Measurements from ENCODE around the gene TMBIM1.
A peak's percentile ranks its signal among the peaks of the same experiment; 100 is the strongest.

The TMBIM1 gene

DNA sequence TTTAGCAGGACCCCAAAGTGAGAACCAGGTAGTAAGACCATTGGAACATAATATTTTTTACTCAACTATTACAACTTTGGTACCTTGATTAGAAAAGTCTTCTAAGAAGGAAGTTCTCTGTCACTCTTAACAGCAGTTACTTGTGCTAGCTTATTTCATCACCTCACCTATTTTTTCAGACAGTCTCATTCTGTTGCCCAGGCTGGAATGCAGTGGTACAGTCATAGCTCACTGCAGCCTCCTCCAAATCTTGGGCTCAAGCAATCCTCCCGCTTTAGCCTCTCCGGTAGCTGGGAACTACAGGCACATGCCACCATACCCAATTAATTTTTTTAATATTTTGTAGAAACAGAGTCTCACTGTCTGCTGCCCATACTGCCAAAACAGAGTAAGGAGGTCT, 57.3 kb downstream of the TMBIM1 start:
- Histone ChIP-seq H4K91ac (ENCODE audit: low read length) (no peak overlapping the region), H2BK12ac (ENCODE audit: low read length in 2 of 2) (no peak overlapping the region), H3K4me2 (ENCODE audit: low read length, poor library complexity, severe bottlenecking) (no peak overlapping the region), H3K9me3 (ENCODE audit: control insufficient read depth, low read length) (no peaks in the 10 kb centered on the region), H3K79me1 (replicated peaks; ENCODE audit: low read length, poor library complexity, severe bottlenecking) (peaks cover 14% of the 10 kb centered on the region), H3K23ac (ENCODE audit: low read length in 2 of 2) (no peak overlapping the region), H3K4me3 (ENCODE audit: insufficient read depth in 1 of 2, low read depth in 1 of 2, low read length in 2 of 2) (no peak overlapping the region), H3K9ac (ENCODE audit: low read length) (no peak overlapping the region), H3K18ac (ENCODE audit: low read depth in 1 of 2, low read length in 2 of 2) (no peak overlapping the region), H2AK5ac (ENCODE audit: low read length, severe bottlenecking) (no peak overlapping the region), H2BK120ac (ENCODE audit: low read depth, low read length) (no peak overlapping the region), H3K27ac (ENCODE audit: low read length, poor library complexity, severe bottlenecking) (no peak overlapping the region), H2BK15ac (ENCODE audit: low read depth, poor library complexity, severe bottlenecking) (no peak overlapping the region), H3K27me3 (ENCODE audit: control insufficient read depth in 1 of 2, insufficient read depth in 1 of 2, low read length in 2 of 2) (no peaks in the 10 kb centered on the region), H3K4me1 (ENCODE audit: control insufficient read depth, insufficient read depth, low read depth, low read length) (peaks cover 6% of the 10 kb centered on the region), H3K14ac (ENCODE audit: low read length in 2 of 2) (no peak overlapping the region), H4K8ac (ENCODE audit: low read length) (no peak overlapping the region), H2BK5ac (ENCODE audit: low read depth, low read length, poor library complexity, severe bottlenecking) (no peak overlapping the region), H3K36me3 (ENCODE audit: control insufficient read depth in 1 of 2, insufficient read depth in 2 of 2, low read depth in 1 of 2, low read length in 2 of 2) (peaks cover 53 to 94% of the 10 kb centered on the region in 2 experiments), H3K4ac (ENCODE audit: low read depth in 1 of 2, low read length in 2 of 2) (no peak overlapping the region), H2AFZ (ENCODE audit: low read depth, low read length) (no peak overlapping the region)
- DNase-seq: no peak
- WGBS: 100% methylated on average over 2 of the region's 2 CpGs

- peaks cover 13% of the 10 kb centered on the region for H3K79me1 ChIP-seq (replicated peaks; ENCODE audit: low read length, poor library complexity, severe bottlenecking)
- H3K4me2 ChIP-seq (ENCODE audit: low read length, poor library complexity, severe bottlenecking): no peak overlapping the region
- H3K18ac ChIP-seq (ENCODE audit: low read depth in 1 of 2, low read length in 2 of 2): no peak overlapping the region
Observed at GRCh38 chr2:218234521-218234920, 57.8 kb downstream of the TMBIM1 start.

GRCh38 chr2:218233543-218233942, 58.8 kb downstream of the TMBIM1 start:
- Histone ChIP-seq H2BK15ac (ENCODE audit: low read depth, poor library complexity, severe bottlenecking) (no peak overlapping the region), H2BK5ac (ENCODE audit: low read depth, low read length, poor library complexity, severe bottlenecking) (no peak overlapping the region), H3K9ac (ENCODE audit: low read length) (no peak overlapping the region), H3K4me2 (ENCODE audit: low read length, poor library complexity, severe bottlenecking) (no peak overlapping the region), H4K8ac (ENCODE audit: low read length) (no peak overlapping the region), H4K91ac (ENCODE audit: low read length) (no peak overlapping the region), H2AK5ac (ENCODE audit: low read length, severe bottlenecking) (no peak overlapping the region), H3K27me3 (ENCODE audit: control insufficient read depth in 1 of 2, insufficient read depth in 1 of 2, low read length in 2 of 2) (no peaks in the 10 kb centered on the region), H3K14ac (ENCODE audit: low read length in 2 of 2) (no peak overlapping the region), H3K9me3 (ENCODE audit: control insufficient read depth, low read length) (no peaks in the 10 kb centered on the region), H3K4ac (ENCODE audit: low read depth in 1 of 2, low read length in 2 of 2) (no peak overlapping the region), H3K36me3 (ENCODE audit: control insufficient read depth in 1 of 2, insufficient read depth in 2 of 2, low read depth in 1 of 2, low read length in 2 of 2) (peaks cover 48 to 94% of the 10 kb centered on the region in 2 experiments), H3K23ac (ENCODE audit: low read length in 2 of 2) (no peak overlapping the region), H3K18ac (ENCODE audit: low read depth in 1 of 2, low read length in 2 of 2) (no peak overlapping the region), H3K79me1 (replicated peaks; ENCODE audit: low read length, poor library complexity, severe bottlenecking) (peaks cover 11% of the 10 kb centered on the region), H3K27ac (ENCODE audit: low read length, poor library complexity, severe bottlenecking) (no peak overlapping the region), H2BK12ac (ENCODE audit: low read length in 2 of 2) (no peak overlapping the region), H2AFZ (ENCODE audit: low read depth, low read length) (no peak overlapping the region), H3K4me3 (ENCODE audit: insufficient read depth in 1 of 2, low read depth in 1 of 2, low read length in 2 of 2) (no peak overlapping the region), H3K4me1 (ENCODE audit: control insufficient read depth, insufficient read depth, low read depth, low read length) (peaks cover 8% of the 10 kb centered on the region), H2BK120ac (ENCODE audit: low read depth, low read length) (no peak overlapping the region)
- DNase-seq: no peak
- WGBS: 95% methylated on average over 4 of the region's 4 CpGs

More at GRCh38 chr2:218234521-218234920, 57.8 kb downstream of the TMBIM1 start:
- H3K4ac ChIP-seq (ENCODE audit: low read depth in 1 of 2, low read length in 2 of 2): no peak overlapping the region
- peaks cover 8% of the 10 kb centered on the region for H3K4me1 ChIP-seq (ENCODE audit: control insufficient read depth, insufficient read depth, low read depth, low read length)
- H3K27ac ChIP-seq (ENCODE audit: low read length, poor library complexity, severe bottlenecking): no peak overlapping the region
- no peak overlapping the region for H4K91ac ChIP-seq (ENCODE audit: low read length)
- no peak for DNase-seq
- no peak overlapping the region for H2BK120ac ChIP-seq (ENCODE audit: low read depth, low read length)
- no peak overlapping the region for H2AK5ac ChIP-seq (ENCODE audit: low read length, severe bottlenecking)
- H3K36me3 ChIP-seq (ENCODE audit: control insufficient read depth in 1 of 2, insufficient read depth in 2 of 2, low read depth in 1 of 2, low read length in 2 of 2): peaks cover 51 to 95% of the 10 kb centered on the region in 2 experiments
- H3K14ac ChIP-seq (ENCODE audit: low read length in 2 of 2): no peak overlapping the region
- no peak overlapping the region for H2BK12ac ChIP-seq (ENCODE audit: low read length in 2 of 2)
- H2BK5ac ChIP-seq (ENCODE audit: low read depth, low read length, poor library complexity, severe bottlenecking): no peak overlapping the region
- H2BK15ac ChIP-seq (ENCODE audit: low read depth, poor library complexity, severe bottlenecking): no peak overlapping the region
- H3K9ac ChIP-seq (ENCODE audit: low read length): no peak overlapping the region
- H3K27me3 ChIP-seq (ENCODE audit: control insufficient read depth in 1 of 2, insufficient read depth in 1 of 2, low read length in 2 of 2): no peaks in the 10 kb centered on the region
- H4K8ac ChIP-seq (ENCODE audit: low read length): no peak overlapping the region
- H3K4me3 ChIP-seq (ENCODE audit: insufficient read depth in 1 of 2, low read depth in 1 of 2, low read length in 2 of 2): no peak overlapping the region
- H3K23ac ChIP-seq (ENCODE audit: low read length in 2 of 2): no peak overlapping the region
- WGBS: 100% methylated on average over 1 of the region's 3 CpGs
- H2AFZ ChIP-seq (ENCODE audit: low read depth, low read length): no peak overlapping the region
- no peaks in the 10 kb centered on the region for H3K9me3 ChIP-seq (ENCODE audit: control insufficient read depth, low read length)

GRCh38 chr2:218230882-218231281, 61.4 kb downstream of the TMBIM1 start:
- H3K23ac ChIP-seq (ENCODE audit: low read length in 2 of 2): no peak overlapping the region
- no peak overlapping the region for H3K4me2 ChIP-seq (ENCODE audit: low read length, poor library complexity, severe bottlenecking)
- no peak overlapping the region for H2AK5ac ChIP-seq (ENCODE audit: low read length, severe bottlenecking)
- no peak overlapping the region for H4K91ac ChIP-seq (ENCODE audit: low read length)
- H3K4me3 ChIP-seq (ENCODE audit: insufficient read depth in 1 of 2, low read depth in 1 of 2, low read length in 2 of 2): no peak overlapping the region
- H3K18ac ChIP-seq (ENCODE audit: low read depth in 1 of 2, low read length in 2 of 2): peak overlapping the region in 1 of 2 experiments; percentile 23
- no CpG with 5 or more reads among the region's 1 CpG for WGBS
- H3K9me3 ChIP-seq (ENCODE audit: control insufficient read depth, low read length): no peaks in the 10 kb centered on the region
- no peak overlapping the region for H3K4ac ChIP-seq (ENCODE audit: low read depth in 1 of 2, low read length in 2 of 2)
- peak overlapping the region; percentile 14 for H3K27ac ChIP-seq (ENCODE audit: low read length, poor library complexity, severe bottlenecking)
- peaks cover 46 to 90% of the 10 kb centered on the region in 2 experiments for H3K36me3 ChIP-seq (ENCODE audit: control insufficient read depth in 1 of 2, insufficient read depth in 2 of 2, low read depth in 1 of 2, low read length in 2 of 2)
- no peaks in the 10 kb centered on the region for H3K27me3 ChIP-seq (ENCODE audit: control insufficient read depth in 1 of 2, insufficient read depth in 1 of 2, low read length in 2 of 2)
- H2BK5ac ChIP-seq (ENCODE audit: low read depth, low read length, poor library complexity, severe bottlenecking): no peak overlapping the region
- peak overlapping the region; percentile 18 for H3K9ac ChIP-seq (ENCODE audit: low read length)
- H3K79me1 ChIP-seq (replicated peaks; ENCODE audit: low read length, poor library complexity, severe bottlenecking): peaks cover 9% of the 10 kb centered on the region
- no peak overlapping the region for H2AFZ ChIP-seq (ENCODE audit: low read depth, low read length)
- H4K8ac ChIP-seq (ENCODE audit: low read length): no peak overlapping the region
- no peak overlapping the region for H2BK12ac ChIP-seq (ENCODE audit: low read length in 2 of 2)
- DNase-seq: peak; percentile 64
- peaks cover 8% of the 10 kb centered on the region for H3K4me1 ChIP-seq (ENCODE audit: control insufficient read depth, insufficient read depth, low read depth, low read length)
- no peak overlapping the region for H3K14ac ChIP-seq (ENCODE audit: low read length in 2 of 2)
- no peak overlapping the region for H2BK15ac ChIP-seq (ENCODE audit: low read depth, poor library complexity, severe bottlenecking)
- H2BK120ac ChIP-seq (ENCODE audit: low read depth, low read length): no peak overlapping the region

All from mesenchymal stem cell (in vitro differentiated cells and primary cell).